Right ventricle myocardium inferior (tissue), 1 donor: ENCODE measurements around the gene FAIM2. TPM values are rescaled to one million over a fixed set of nuclear protein-coding genes. Genes with fewer than 3 reads are reported as not detected.
A peak's percentile ranks its signal among the peaks of the same experiment; 100 is the strongest.

Experiments used
- ATAC-seq: fragments of 200-7000 bp; cut with Tn5 transposase; one replicate; pipeline ENCODE4 v1.9.1; 2020; ENCODE audit warnings: mild to moderate bottlenecking, moderate library complexity
- DNase-seq: peaks from one replicate; pipeline ENCODE4 v3.0.0; 2021; ENCODE audit errors: missing footprints
- intact Hi-C: fragments of 100-400 bp; cut with DNase I; formaldehyde crosslinking; loops from one replicate; pipeline ENCODE4 v1.11.0; 2022
- total RNA-seq: library from RNA; stranded (reverse); fragmentation: NEBNext Ultra II Directional; extraction: Animal tissue kit (Norgen Biotek cat#: 25700); gene quantifications from one replicate; pipeline ENCODE4 v1.2.1, GENCODE V29; 2021
- donor health status: DM: no; HTN: yes; CAD: no; lungs with severe emphysema.

Gene FAIM2
- total RNA-seq, 1 donor from 2014 or later, result 20.5 TPM

GRCh38 chr12:49902399-49903350, 1.0 kb downstream of the FAIM2 start:
- ATAC-seq (peak; percentile 47), DNase-seq (no peak)
- intact Hi-C loops, result no loop called here

- intact Hi-C loops, result no loop called here
- ATAC-seq, result no peak
Measured at GRCh38 chr12:49901986-49902385, 1.7 kb downstream of the FAIM2 start.

GRCh38 chr12:49901026-49901425, 2.7 kb downstream of the FAIM2 start:
- ATAC-seq (no peak), DNase-seq (no peak)
- intact Hi-C loops, result no loop called here

More at GRCh38 chr12:49901986-49902385, 1.7 kb downstream of the FAIM2 start:
- DNase-seq, result no peak

GRCh38 chr12:49900371-49900770, 3.3 kb downstream of the FAIM2 start:
- intact Hi-C loops, result no loop called here
- ATAC-seq (no peak), DNase-seq (no peak)

GRCh38 chr12:49899921-49900320, 3.8 kb downstream of the FAIM2 start:
- intact Hi-C loops, result no loop called here
- DNase-seq, result no peak
- ATAC-seq, result no peak

GRCh38 chr12:49899286-49899843, 4.3 kb downstream of the FAIM2 start:
- DNase-seq, result no peak
- ATAC-seq, result no peak

GRCh38 chr12:49897276-49897675, 6.4 kb downstream of the FAIM2 start:
- intact Hi-C loops, result no loop called here
- DNase-seq (no peak), ATAC-seq (no peak)

More at GRCh38 chr12:49899286-49899843, 4.3 kb downstream of the FAIM2 start:
- intact Hi-C loops, result no loop called here

- ATAC-seq (no peak), DNase-seq (no peak)
- intact Hi-C loops, result no loop called here
Measured at GRCh38 chr12:49895773-49896172, 7.9 kb downstream of the FAIM2 start.

- intact Hi-C loops, result no loop called here
- DNase-seq (no peak), ATAC-seq (no peak)
Measured at GRCh38 chr12:49894751-49895148, 8.9 kb downstream of the FAIM2 start.

- intact Hi-C loops, result no loop called here
- ATAC-seq, result no peak
- DNase-seq, result peak; percentile 9
Measured at GRCh38 chr12:49893753-49894750, 9.6 kb downstream of the FAIM2 start.

- no peak for ATAC-seq
- intact Hi-C loops, result no loop called here
- peak; percentile 9 for DNase-seq
Measured at GRCh38 chr12:49892732-49893317, 10.9 kb downstream of the FAIM2 start.

- DNase-seq, result no peak
- no peak for ATAC-seq
- intact Hi-C loops, result no loop called here
Measured at GRCh38 chr12:49892084-49892731, 11.5 kb downstream of the FAIM2 start.

- no peak for DNase-seq
- intact Hi-C loops, result no loop called here
- no peak for ATAC-seq
Measured at GRCh38 chr12:49891476-49891875, 12.2 kb downstream of the FAIM2 start.

GRCh38 chr12:49891012-49891411, 12.7 kb downstream of the FAIM2 start:
- intact Hi-C loops, result no loop called here
- ATAC-seq (no peak), DNase-seq (no peak)

- no peak for DNase-seq
- intact Hi-C loops, result no loop called here
- no peak for ATAC-seq
Measured at GRCh38 chr12:49890096-49890461, 13.6 kb downstream of the FAIM2 start.

- DNase-seq, result no peak
Measured at GRCh38 chr12:49889361-49890095, 14.2 kb downstream of the FAIM2 start.

GRCh38 chr12:49888461-49889151, 15.1 kb downstream of the FAIM2 start:
- intact Hi-C loops, result no loop called here
- ATAC-seq, result no peak
- DNase-seq, result no peak

More at GRCh38 chr12:49889361-49890095, 14.2 kb downstream of the FAIM2 start:
- no peak for ATAC-seq
- intact Hi-C loops, result no loop called here
